Vagina (tissue), 2 donors: ENCODE data around the gene HSD17B13.

ENCODE experiments used
- POLR2A ChIP-seq, 2 donors: fragments of 450-650 bp; IDR thresholded peaks; one replicate each; pipeline ENCODE4 v1.6.1; 2017; ENCODE audit warnings: antibody characterized with exemption in 2 of 2, mild to moderate bottlenecking in 2 of 2, moderate library complexity in 2 of 2
- TF ChIP-seq, protein P1 (sequence below), 3 experiments: fragments of 450-650 bp in 2 of 3; fragments of 200-600 bp in 1 of 3; sonication (generic) in 1 of 3; IDR thresholded peaks; one replicate each; pipeline ENCODE4 v1.5.1; 2017 to 2019; ENCODE audit warnings: antibody characterized with exemption in 3 of 3, mild to moderate bottlenecking in 2 of 3, moderate library complexity in 2 of 3

GRCh38 chr4:87286970-87287369 is 35.7 kb downstream of the HSD17B13 start:
- TF ChIP-seq, protein P1, sequence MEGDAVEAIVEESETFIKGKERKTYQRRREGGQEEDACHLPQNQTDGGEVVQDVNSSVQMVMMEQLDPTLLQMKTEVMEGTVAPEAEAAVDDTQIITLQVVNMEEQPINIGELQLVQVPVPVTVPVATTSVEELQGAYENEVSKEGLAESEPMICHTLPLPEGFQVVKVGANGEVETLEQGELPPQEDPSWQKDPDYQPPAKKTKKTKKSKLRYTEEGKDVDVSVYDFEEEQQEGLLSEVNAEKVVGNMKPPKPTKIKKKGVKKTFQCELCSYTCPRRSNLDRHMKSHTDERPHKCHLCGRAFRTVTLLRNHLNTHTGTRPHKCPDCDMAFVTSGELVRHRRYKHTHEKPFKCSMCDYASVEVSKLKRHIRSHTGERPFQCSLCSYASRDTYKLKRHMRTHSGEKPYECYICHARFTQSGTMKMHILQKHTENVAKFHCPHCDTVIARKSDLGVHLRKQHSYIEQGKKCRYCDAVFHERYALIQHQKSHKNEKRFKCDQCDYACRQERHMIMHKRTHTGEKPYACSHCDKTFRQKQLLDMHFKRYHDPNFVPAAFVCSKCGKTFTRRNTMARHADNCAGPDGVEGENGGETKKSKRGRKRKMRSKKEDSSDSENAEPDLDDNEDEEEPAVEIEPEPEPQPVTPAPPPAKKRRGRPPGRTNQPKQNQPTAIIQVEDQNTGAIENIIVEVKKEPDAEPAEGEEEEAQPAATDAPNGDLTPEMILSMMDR (IDR thresholded peaks at IDR 0.05): no peak
- no peak for TF ChIP-seq POLR2A (IDR thresholded peaks at IDR 0.05)
